Vagina (tissue), 2 donors: Measurements from ENCODE around the gene MRPL51.

Experiments
- CTCF ChIP-seq, 3 experiments: fragments of 450-650 bp in 2 of 3; fragments of 200-600 bp in 1 of 3; sonication (generic) in 1 of 3; IDR thresholded peaks; one replicate each; pipeline ENCODE4 v1.5.1; 2017 to 2019; ENCODE audit warnings: antibody characterized with exemption in 3 of 3, mild to moderate bottlenecking in 2 of 3, moderate library complexity in 2 of 3
- POLR2AphosphoS5 ChIP-seq, 2 donors: sonication (generic); formaldehyde crosslinking; IDR thresholded peaks; one replicate each; pipeline ENCODE4 v1.9.0; 2017; ENCODE audit warnings: antibody characterized with exemption in 2 of 2, mild to moderate bottlenecking in 2 of 2, low read depth in 1 of 2; ENCODE audit not compliant: insufficient read depth in 1 of 2

GRCh38 chr12:6534945-6535696, 42.1 kb upstream of the MRPL51 start:
- peak; percentile 63 to 85 for TF ChIP-seq POLR2AphosphoS5 (IDR thresholded peaks at IDR 0.05; ENCODE audit: insufficient read depth in 1 of 2, low read depth in 1 of 2)
- TF ChIP-seq CTCF (IDR thresholded peaks at IDR 0.05) = no peak
